ENCODE measurements around the gene PTPDC1.

Gene PTPDC1

DNA sequence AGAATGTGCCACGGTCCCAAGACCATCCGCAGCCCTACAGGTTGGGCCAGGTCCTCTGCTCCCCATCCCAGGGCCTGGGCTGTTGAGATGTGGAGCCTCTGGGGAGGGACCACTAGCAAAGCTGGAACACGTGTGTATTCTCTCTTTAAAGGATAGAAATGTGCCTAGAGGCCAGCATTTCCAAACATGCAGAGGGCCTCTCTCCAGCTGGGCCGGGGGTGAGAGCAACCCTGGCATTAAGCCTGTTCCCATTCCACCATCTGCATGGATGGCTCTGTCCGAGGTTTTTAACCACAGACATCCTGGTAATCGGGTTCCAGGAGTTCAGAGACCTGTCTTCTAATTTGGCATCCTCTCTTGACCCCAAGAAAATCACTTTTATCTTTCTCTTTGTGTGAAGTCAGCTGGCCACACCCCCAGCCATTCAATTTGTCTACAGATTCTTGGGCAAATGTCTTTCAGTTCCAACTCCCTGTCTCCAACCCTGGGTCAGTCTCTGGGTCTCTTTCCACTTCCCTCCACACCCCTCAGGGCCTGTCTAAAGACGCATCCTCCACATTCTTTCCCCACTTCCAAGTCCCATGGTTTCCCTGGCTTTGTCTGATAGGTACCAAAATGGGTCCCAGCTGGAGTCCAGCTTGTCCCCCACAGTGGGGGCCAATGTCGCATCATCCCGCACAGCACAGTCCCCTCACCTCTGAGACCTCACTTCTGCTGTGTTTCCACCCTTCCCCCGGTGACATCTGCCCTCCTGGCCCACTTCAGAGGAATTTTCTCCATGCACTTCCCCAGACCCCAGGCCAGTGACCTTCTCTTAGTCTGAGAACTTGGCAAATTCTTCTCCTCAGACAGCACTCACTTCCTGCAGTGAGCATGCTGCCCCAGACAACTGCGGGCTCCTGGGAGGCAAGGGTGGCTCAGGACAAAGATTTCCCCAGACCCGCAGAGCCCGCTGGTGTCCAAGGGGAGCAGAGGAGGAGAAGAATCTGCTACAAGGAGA is 56.8 kb downstream of the PTPDC1 start:
- TF ChIP-seq, protein P1, sequence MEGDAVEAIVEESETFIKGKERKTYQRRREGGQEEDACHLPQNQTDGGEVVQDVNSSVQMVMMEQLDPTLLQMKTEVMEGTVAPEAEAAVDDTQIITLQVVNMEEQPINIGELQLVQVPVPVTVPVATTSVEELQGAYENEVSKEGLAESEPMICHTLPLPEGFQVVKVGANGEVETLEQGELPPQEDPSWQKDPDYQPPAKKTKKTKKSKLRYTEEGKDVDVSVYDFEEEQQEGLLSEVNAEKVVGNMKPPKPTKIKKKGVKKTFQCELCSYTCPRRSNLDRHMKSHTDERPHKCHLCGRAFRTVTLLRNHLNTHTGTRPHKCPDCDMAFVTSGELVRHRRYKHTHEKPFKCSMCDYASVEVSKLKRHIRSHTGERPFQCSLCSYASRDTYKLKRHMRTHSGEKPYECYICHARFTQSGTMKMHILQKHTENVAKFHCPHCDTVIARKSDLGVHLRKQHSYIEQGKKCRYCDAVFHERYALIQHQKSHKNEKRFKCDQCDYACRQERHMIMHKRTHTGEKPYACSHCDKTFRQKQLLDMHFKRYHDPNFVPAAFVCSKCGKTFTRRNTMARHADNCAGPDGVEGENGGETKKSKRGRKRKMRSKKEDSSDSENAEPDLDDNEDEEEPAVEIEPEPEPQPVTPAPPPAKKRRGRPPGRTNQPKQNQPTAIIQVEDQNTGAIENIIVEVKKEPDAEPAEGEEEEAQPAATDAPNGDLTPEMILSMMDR (IDR thresholded peaks at IDR 0.05; ENCODE audit: control insufficient read depth, extremely low read depth, insufficient read depth) = no peak
- no peak overlapping the region for H3K4me3 ChIP-seq (ENCODE audit: low read depth, low read length)
- no peak for DNase-seq (ENCODE audit: low read depth)

DNA sequence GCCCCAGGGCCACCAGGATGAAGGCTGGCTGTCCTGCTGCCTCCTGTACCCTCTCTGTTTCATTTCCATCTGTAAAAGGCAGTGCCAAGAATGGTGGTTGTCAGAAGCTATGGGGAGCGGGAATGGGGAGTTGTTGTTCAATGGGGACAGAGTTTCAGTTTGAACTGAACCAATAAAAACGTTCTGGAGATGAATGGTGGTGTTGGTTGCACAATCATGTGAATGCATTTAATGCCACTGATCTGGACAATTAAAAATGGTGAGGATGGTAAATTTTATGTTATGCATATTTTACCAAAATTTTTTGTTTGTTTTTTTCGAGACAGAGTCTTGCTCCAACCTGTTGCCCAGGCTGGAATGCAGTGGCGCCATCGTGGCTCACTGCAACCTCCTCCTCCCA is 58.1 kb downstream of the PTPDC1 start:
- no peak for DNase-seq (ENCODE audit: low read depth)
- TF ChIP-seq, protein P1 (IDR thresholded peaks at IDR 0.05; ENCODE audit: control insufficient read depth, extremely low read depth, insufficient read depth) = no peak
- H3K4me3 ChIP-seq (ENCODE audit: low read depth, low read length) = no peak overlapping the region

DNA sequence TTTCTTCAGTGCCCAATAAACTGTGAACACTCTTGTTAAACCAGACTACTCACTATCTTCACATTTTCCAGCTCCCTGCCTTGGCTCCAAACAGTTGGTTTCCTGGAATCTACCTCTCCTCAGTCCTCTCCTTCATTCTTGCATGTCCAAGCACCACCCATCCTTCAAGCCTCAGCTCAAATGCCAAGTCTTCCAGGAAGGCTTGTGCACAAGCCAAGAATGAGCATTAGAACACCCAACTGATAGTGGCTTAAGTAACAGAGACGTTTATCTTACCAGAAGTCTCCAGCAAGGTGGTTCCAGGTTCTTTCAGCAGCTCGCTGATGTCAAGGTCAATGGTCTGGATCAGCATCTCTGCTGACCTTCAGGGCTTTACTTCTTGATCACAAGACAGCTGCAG is 60.1 kb downstream of the PTPDC1 start:
- TF ChIP-seq, protein P1 (IDR thresholded peaks at IDR 0.05; ENCODE audit: control insufficient read depth, extremely low read depth, insufficient read depth) = no peak
- no peak overlapping the region for H3K4me3 ChIP-seq (ENCODE audit: low read depth, low read length)
- no peak for DNase-seq (ENCODE audit: low read depth)

DNA sequence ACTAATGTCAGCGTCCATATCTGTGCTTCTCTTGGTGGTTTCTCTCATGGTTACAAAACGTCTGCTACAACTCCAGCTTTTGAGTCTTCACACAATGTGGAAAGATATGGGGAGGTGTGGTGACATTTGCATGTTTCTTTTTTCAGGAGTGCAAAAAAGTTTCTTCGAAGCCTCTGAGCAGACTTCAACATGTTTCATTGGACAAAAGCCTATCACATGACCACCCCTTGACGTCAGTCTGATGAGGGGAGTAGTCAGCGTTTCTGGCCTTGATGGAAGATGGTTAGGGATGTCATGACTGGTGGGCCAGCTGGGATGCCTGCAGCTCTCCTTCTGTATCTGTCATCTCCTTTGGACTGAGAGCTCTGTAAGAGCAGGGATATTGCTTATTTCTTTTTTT is 61.4 kb downstream of the PTPDC1 start:
- no peak for DNase-seq (ENCODE audit: low read depth)
- no peak overlapping the region for H3K4me3 ChIP-seq (ENCODE audit: low read depth, low read length)
- TF ChIP-seq, protein P1 (IDR thresholded peaks at IDR 0.05; ENCODE audit: control insufficient read depth, extremely low read depth, insufficient read depth) = no peak

DNA sequence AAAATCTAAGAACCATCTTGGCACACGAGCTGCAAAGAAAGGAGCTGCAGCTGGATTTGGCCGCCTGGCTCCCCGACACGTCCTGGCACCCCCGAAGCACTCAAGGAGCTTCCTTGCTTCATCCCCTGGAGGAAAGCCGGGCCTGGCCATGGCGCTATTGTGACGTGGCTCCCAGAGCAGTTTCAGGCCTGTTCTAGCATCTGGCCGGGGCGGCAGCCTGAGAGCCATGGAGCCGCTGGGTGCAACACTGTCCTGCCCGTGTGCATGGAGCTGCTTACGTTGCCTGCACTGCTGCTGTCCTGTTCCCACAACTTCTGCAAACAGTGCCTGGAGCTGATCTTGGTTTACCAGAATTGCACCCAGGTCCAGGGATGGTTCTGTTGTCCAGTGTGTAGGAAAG is 63.5 kb downstream of the PTPDC1 start:
- TF ChIP-seq, protein P1 (IDR thresholded peaks at IDR 0.05; ENCODE audit: control insufficient read depth, extremely low read depth, insufficient read depth) = no peak
- DNase-seq (ENCODE audit: low read depth) = no peak
- H3K4me3 ChIP-seq (ENCODE audit: low read depth, low read length) = no peak overlapping the region

DNA sequence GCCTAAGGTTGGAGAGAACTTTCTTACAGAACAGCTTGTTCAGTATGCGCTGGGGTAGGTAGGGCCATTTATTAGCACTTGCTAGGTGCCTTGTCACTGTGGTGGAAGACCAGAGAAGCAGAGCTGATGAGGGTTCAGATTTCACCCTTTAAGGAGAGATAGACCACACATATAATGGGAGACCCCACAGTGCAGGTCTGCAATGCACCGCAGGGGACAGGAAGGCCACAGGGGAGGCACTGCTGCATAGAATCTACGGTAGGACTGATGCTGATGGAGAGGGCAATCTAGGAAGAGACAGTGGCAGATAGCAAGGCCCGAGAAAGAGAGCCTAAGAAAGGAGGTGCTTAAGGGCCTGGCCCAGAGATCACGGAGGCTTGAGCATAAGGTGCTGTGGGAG is 64.2 kb downstream of the PTPDC1 start:
- no peak for DNase-seq (ENCODE audit: low read depth)
- TF ChIP-seq, protein P1 (IDR thresholded peaks at IDR 0.05; ENCODE audit: control insufficient read depth, extremely low read depth, insufficient read depth) = no peak
- no peak overlapping the region for H3K4me3 ChIP-seq (ENCODE audit: low read depth, low read length)
